ENCODE data around the gene PIK3R1.

Gene PIK3R1

DNA sequence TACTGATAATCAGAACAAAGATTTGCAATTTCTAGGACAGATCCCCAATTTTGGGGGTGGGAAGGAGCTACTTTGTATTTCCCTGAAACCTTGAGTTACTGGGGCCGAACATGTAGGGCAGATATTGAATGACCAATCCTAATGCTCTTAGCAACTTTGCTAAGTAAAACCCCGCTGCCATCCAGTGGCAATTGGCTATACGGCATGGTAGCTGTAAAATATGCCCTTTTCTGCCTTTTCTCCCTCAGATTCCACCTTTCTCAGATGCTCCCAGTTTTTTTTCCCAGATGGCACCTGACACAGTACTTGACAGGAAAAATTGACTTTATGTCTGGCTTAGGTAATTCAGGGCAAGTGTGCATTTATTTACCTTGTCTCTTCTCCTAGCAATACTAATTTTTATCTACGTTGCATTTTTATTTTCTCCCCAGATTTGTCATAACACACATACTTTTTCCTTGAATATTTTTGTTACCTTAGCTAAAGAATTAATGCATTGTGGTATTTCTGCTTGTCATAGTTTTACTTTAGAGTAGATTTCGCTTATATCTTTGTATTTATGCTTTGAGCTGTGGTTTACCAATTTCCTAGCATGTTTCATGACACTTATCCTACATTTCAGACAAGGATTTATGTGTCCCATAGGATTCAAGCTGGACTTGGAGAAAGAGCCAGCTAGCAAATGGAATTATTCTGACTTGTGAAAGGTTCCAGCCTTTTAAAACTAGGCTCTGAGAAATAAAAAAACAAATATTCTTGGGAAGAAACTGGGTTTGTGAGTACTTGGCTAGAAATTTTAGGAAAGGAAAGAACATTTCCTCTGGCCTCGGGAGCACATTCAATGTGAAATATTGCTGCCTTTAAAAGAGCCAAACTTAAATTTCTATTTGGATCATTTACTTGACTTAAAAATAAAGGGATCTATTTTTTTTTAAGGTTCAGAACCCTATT lies 37.4 kb downstream of the PIK3R1 start:
- peak; percentile 28 for DNase-seq

DNA sequence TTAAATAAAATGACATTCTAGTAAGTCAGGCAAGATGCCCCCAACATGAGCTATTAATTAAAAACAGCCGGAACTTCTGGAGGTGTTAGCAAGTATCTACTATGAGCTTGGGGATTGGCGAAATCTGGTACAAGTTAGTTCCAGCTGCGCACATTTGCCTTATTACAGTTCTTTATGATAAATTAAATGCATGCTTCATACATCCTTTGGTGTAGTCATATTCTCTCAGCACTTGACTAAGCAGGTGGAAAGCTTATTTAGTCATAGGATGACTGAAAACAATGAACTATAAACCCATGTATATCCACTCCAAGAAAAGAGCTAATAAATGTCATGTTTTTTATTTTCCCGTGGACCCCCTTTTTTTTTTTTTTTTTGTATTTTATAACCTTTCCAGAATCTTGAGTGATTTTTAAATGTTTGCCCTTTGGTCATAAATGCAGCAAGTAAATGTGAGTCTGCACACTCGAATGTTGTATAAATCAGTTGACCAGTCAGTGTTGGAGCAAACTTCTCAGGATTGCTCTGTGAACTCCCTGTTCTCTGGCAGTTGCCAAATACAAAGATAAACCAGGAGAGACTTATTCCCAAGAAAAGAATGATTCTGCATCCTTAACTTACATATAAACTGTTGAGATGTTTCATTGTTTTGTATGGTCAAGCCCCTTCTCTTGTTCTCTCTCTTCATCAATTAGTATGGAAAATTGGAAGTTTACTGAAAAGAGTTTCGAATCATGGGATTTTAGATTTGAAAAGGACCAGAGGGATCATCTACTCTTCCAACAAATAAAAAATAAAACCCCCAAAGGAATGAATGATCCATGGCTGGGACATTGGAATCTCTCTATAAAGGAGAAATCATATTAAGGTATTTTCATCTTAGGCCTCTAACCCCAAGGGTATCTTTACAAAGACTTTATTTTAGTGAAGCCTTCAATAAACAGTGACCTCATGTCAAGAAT lies 38.3 kb downstream of the PIK3R1 start:
- no peak for DNase-seq

DNA sequence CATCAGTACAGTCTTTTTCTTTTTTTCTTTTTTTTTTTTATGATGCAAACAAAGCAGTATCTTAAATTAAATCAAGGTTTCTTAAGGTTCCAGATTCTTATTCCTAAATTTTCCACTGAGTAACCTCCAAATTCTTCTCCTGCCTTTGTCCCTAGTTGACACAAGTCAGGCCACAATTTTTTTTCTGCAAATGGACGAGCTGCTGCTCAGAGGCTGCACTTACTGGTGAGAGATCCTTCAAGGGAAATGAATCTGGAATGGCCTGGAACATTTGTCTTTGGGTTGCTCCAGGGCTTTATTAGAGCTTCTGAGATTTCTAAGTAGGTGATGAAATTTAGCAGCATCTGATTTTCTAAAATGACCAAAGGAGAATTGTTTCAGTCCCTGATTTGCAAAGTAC lies 39.3 kb downstream of the PIK3R1 start:
- DNase-seq: no peak

DNA sequence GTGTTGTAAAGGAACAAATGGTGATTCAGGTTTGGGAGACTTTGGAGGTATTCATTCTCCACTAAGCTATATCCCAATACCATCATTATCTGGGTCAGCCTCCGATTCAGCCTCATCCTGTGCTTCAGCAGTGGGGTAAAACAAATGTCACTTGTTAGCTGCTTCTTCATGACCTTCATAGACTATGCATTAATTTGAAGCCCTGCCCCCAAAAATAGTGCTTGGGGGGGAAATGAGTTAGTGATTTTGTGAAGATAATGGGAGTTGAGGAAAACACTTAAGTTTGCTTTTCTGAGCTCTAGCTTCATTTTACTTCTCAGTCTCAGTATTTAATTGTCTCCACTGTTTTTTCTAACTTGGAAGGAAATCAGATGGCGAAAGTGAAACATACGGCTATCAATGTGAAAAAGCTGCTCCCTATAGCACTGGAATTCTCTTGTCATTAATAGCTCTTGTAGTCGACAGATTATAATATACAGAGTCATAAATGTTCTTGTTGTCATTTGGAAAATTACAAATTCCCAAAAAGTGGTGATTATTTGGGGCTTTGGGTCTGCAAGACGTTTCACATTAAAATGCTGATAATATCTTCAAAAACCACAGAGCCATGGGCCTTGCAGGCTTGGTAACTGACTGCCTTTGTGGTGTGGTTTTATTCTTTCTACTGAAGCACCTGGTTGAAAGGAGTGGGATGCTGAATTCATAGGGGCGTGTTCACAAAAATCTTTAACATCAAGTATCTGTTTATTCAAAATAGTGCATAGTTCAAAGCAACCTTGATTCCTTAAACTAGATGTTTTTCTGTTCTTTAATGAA lies 40.0 kb downstream of the PIK3R1 start:
- peak; percentile 80 for DNase-seq

DNA sequence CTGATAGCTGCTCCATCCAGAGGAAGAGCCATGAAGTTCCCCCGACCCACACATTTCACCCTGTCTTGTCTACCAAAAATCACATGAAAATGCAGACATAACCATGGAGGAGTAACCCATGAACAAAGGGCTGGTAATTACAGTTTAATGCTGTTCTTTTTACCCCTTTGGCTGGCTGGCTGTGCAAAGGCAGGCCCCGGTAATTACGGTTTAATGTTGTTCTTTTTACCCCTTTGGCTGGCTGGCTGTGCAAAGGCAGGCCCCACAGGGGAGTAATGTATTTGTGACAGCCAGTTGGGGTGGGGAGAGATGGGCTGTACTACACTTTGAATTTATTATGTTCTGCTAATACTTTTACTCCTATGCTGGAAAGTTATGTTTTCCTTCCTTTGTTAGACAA lies 41.7 kb downstream of the PIK3R1 start:
- no peak for DNase-seq

DNA sequence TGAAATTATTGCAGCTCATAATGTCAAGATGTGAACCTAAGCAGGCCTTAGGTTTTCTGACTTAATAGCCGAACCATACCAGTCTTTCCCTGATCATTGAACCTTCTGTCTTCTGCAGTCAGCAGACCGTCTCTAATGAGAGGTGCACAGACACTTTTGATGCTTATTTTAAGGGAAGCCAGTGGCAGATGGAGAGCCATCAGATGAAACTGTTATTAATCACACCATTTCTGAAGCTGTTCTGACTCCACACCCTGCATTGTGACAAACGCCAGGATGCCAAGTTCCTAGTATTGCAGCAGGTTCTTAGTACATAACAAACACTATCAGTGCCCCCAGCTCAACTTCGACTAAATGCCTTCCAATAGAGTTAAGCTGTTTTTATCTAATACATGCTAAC lies 43.0 kb downstream of the PIK3R1 start:
- DNase-seq: no peak

DNA sequence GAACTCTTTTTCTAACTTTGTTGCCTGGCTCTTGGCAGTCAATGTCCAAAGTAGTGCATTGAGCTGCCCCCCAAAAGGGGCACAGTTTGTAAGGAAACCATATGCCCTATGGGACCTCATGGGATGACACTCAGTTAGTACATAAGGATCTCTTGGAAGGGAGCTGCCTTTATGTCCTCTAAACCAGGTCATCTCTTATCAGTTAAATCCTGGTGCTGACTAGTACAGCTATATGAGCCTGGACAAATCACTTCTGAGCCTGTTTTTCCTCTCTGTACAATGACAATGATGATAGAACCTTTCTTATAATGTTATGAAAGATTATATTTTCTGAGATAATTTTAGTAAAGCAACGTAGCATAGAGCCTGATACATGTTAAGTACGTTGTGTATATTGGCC lies 44.1 kb downstream of the PIK3R1 start:
- no peak for DNase-seq

DNA sequence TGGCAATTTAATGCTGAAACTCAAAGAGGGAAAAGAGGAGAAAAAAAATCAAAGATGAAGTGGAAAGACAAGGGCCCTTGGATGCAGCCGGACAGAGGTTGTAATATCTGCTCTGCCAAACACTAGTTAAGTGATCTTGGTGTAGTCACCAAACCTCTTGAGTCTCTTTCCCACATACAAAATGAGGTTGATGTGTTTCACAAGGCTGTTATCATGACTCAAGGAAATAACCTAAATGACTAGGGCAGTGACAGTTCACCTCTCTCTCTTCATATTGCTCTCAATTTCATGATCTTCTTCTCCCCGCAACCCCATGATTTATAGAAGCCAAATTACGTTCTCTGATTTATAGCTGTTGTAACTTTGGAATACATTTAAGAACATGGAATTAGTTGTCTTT lies 44.9 kb downstream of the PIK3R1 start:
- DNase-seq: no peak

DNA sequence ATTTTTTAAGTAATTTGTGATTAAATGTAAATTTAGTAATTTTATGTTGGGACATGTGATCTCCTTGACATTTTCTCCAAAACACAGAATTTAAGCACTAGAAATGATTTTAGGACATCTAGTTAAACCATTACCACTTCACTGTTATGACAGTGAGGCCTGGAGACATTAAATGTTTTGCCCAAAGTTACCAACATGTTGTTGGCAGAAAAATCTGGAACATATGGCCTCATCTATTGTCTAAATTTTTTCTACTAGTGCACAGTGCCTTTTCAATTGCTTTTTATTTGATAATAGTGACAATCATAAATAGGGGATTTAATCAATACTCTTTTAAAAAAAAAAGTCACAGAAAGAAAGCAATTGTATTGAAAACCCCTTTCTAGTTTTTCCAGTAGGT lies 45.6 kb downstream of the PIK3R1 start:
- no peak for DNase-seq

DNA sequence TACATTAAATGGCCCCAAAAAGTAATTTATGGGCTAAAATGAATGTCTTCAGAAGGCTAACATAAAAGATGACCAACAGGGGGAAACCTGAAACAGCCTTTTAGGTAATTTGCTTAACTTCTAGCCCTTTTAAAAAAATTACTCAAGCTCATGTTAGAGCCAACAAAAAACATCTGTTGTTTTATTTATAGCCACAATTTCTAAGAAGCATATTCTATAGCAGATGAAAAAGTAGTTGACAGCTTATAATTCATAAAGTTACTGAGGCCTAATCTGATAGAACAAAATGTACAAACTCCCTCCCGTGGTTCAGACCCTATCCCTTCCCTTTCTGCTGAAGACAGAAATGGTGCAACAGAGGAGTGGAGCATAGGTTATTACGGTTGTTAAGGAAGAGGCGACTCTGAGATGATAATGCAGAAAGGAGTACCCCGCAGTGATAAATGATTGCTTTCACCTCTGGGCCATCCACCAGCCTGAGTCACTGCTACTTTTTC lies 46.1 kb downstream of the PIK3R1 start:
- DNase-seq: no peak

DNA sequence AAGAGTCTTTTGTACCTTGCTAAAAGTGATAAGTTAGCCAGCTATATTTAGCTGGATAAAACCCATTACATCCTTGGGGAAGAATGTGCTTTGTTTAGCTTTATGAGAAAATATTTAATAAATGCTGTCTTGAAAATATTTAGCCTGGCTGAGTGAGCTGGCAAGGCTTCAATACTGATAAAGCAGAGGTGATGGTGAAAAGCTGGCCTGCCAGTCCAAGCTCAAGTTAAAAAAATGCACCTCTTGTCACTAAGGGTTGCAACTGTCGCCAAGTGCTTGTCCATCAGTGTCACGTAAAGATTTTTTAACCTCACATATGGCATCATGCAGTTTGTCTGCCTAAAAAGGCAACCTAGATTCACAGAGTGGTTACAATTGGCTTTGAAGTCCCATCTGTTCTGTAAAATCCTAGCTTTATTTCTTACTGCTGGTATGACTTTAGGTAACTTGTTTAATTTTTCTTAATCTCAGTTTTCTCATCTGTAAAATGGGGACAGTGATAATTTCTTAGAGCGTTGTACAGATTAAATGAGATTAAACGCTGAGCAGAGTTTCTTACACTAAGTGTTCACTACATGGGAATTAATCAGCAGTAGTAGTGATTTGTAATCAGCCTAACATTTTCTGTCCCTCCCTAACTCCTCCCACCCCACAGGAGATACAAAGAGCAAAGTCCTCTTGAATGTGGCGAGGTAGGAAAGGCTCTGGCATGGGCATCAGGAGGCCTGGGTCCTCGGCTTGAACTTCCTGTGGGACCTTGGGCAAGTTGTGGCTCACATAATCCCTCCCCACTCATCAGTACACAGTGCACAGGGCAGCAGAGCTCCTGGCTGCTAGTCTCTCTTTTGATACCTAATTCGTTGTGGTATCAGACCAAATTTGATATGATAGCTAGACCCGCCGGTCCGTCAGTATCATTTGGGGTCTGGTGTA lies 48.7 kb downstream of the PIK3R1 start:
- DNase-seq: no peak

DNA sequence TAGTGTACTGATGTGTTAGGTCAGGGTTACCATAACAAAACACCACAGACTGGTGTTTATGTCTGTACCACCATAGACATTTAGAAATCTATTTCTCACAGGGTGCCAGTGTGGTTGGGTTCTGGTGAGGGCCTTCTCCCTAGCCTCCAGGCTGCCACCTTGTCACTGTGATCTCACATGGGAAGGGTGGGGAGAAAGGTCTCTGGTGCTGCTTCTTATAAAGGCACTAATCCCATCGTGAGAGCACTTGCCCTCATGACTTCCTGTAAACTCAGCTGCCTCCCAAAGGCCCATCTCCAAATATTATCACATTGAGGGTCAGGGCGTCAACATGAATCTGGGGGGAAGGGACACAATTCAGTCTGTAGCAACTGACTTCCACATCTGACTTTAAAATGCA lies 49.8 kb downstream of the PIK3R1 start:
- DNase-seq: no peak

DNA sequence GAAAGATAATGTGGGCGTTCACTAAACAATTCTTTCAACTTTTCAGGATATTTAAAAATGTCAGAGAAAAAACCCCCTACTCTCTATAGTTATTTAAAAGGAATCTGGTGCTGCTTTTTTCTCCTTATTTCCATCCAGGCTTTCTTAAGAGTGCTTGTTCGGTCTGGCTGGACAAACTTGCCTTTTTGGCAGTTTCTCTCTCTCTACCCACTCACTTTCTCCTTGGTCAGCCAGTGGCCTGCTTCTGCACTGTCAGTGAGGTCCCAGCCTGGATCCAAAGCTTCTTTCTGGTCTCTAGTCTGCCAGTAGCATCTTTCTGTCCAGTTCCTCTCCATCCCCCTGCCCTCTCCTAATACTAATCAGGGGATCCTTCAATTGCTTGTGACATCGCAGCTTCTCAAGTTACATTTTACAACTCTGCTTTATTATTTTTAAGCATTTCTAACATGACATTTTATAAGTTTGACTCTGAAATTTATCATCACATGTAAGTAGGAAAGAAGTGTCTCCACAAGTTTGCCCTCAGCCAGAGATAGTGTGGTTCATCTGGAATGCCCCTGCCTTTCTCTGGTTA lies 50.4 kb downstream of the PIK3R1 start:
- no peak for DNase-seq

DNA sequence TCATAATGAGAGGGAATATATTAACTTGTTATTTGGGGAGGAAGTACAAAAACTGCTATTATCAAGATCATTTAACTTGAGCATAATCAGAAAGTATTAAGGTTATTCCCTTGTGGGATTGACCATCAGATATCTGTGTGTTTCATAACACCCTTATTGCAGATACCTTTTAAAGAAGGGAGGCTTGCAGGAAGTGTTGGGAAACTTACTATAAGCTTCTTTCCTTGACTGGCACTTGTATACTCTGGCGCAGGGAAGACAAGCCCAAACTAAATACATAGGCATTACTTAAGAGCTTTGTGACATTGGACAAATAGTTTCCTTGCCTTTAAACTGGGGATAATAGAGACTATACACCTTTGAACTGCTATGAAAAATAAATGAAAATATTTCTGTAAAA lies 50.9 kb downstream of the PIK3R1 start:
- DNase-seq: no peak

DNA sequence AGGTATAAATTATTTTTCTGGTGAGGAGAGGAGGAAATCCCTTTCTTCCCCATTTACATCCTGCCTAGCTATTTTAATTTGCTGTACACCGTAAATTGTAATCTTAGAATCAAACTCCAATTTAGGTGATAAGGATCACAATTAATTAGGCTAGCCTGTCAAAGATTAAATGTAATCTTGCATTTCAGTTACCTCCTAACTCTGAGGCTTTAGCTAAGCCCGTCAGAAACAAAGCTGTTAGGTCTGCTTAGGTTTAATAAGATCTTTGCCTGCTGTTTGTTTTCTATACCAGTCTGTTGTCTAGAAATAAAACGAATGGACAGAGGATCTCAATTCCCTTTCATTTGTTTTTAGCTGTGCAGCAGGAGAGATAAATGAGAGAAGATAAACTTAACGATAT lies 51.5 kb downstream of the PIK3R1 start:
- no peak for DNase-seq

DNA sequence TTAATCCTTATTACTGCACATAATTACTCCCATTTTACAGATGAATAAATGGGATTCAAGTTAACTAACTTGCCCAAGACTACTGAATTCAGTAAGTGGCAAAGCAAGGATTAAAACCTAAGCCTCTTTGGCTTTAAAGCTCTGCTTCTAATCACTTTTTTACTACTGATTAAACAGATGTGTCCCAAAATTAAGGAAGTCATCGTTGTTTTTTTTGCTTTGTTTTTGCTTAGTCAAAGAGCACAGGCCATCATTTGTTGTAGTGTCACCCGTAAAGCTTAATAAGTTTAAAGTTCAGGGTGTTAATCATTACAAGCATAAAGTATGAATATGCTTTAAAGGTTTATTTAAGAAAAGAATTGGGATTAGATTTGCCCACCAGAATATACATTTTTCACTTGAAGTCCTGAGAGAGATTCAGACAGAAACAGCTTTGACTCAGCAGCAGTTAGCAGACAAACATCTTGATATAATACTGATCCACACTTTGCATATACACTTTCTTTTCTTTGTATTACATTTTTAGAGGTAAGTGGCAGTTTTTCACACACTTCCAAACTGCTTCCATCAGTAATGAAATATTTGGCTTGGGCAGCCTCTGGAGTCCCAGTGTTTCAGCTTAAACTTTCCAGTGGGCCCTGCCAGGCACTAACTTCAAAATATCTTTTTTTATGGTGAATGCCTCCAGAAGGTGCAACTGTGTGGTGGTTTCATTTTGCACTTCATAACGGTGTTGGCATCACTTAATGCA lies 52.7 kb downstream of the PIK3R1 start:
- no peak for DNase-seq

DNA sequence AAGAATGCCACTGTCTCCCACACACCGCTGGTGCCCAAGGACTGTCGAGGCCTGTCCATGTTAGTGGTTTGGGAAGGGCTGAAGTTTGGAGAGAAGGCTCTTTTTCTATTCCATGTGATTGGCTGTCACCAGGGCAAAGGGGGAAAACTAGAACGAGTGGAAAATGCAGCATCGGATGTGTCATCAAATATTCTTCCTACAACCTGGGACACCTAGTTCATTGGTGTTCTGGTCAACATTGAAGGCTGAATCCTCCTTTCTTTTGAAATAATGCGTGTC lies 53.2 kb downstream of the PIK3R1 start:
- no peak for DNase-seq

DNA sequence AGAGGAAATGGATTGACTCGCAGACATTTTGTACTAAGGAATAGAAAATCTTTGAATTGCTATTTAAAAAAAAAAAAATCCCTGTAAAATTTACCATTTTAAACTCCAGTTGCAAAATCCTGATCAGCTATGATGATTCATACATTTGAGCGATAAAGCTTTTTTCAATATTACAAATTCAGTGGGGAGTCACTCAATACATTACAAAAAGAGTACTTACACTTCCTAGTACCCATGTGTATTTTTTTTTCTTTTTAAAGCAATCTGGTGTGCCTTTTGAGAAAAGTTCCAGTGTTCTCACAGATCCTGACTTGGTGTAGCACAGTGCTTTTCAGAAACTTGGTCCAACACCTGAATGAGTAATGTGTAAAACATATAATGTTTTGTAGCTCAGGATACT lies 54.3 kb downstream of the PIK3R1 start:
- no peak for DNase-seq

DNA sequence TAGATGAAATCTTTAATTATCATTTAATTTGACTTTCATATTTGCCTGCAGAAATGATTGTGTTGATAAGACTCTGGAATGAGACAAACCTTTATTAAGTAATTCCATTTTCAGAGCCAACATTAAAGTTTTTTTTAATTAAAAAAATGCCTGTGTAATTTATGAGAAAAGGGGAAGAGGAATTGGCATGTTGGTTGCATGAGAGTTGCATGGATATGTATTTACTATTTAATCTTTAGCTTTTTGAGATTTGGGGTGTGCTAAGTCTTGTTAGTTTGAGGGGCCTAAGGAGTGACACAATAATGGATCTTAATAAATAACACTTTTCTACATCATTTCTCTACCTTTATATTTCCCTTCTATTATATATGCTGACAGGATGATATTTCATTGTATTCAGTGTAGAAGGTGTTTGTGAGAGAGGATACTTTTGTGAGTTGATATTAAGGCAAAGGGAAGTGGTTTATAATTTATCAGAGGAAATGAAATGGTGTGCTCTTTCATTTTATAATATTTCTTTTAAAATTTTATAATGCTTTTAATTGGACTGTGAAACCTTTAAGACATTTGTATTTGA lies 54.9 kb downstream of the PIK3R1 start:
- no peak for DNase-seq

DNA sequence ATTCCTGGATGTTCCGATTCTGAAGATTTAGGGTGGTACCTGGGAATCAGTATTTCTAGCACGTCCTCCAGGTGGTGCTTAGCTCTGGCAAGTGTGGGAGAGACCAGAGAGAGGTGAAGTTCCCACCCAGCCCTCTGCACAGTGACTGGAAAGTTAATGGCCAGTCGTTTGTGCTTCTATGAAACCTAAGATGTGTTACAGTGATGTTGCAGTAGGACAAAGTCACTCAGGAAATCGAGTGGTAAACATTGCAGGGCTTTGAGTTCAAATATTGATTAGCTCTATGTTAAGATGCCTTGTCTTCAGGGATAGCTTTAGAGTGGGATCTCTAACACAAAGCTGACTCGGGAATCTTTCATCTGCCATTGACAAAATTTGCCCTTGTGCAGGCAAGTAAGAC lies 55.6 kb downstream of the PIK3R1 start:
- DNase-seq: no peak

Data from central memory CD4-positive, alpha-beta T cell (primary cell).